ENCODE measurements around the gene NME3. TPM values are rescaled to one million over a fixed set of nuclear protein-coding genes. Genes with fewer than 3 reads are reported as not detected.

Gene NME3
- total and polyA plus RNA-seq, 3 donors from 2014 or later: 29.3 to 119 (median 100) TPM

DNA sequence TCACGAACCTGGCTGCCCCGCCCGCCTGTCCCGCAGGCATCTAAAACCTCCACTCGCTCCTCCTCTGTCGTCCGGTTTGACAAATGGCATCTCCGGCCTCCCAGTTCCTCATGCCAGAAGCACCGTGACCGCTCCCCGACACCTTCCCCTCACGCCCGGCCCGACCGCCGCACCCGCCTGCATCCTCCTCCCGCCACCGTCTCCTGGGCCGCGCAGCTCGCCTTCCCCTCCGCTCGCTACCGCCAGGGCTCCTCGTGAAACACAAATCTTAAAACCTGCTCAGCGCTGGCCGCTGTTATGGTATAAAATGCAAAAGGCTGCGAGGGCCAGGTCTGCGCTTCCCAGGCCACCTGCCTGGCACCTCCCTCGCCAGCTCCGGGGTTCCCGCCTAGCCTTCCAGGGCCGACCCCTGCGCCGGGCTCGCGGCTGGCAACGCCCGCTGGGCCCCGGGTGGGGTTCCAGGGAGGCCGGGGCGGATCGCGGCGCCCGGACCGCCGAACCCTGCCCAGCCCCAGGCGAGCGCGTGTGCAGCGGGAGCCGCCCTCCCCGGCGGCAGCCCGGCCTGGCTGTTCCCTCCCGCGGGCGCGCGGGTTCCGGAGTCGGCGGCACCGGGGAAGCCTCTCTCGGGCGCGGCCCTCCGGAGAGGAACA, 10.5 kb upstream of the NME3 start:
- Histone ChIP-seq H3K4me3 (peak overlapping the region; percentile 85 to 88), H3K4me1 (peaks cover 16% of the 10 kb centered on the region), H3K36me3 (ENCODE audit: low read depth, missing control alignments) (no peaks in the 10 kb centered on the region), H3K9me3 (no peaks in the 10 kb centered on the region), H3K27me3 (no peaks in the 10 kb centered on the region), H3K27ac (peak overlapping the region; percentile 25 to 84)
- intact Hi-C loops (cut with DNase I; ENCODE audit: low total_unique reads): no loop called here
- 1 to 3% methylated on average over 8 to 64 of the region's 70 CpGs for WGBS, 2 donors
- no peak for TF ChIP-seq POLR2A (IDR thresholded peaks at IDR 0.05)
- TF ChIP-seq, protein P1, sequence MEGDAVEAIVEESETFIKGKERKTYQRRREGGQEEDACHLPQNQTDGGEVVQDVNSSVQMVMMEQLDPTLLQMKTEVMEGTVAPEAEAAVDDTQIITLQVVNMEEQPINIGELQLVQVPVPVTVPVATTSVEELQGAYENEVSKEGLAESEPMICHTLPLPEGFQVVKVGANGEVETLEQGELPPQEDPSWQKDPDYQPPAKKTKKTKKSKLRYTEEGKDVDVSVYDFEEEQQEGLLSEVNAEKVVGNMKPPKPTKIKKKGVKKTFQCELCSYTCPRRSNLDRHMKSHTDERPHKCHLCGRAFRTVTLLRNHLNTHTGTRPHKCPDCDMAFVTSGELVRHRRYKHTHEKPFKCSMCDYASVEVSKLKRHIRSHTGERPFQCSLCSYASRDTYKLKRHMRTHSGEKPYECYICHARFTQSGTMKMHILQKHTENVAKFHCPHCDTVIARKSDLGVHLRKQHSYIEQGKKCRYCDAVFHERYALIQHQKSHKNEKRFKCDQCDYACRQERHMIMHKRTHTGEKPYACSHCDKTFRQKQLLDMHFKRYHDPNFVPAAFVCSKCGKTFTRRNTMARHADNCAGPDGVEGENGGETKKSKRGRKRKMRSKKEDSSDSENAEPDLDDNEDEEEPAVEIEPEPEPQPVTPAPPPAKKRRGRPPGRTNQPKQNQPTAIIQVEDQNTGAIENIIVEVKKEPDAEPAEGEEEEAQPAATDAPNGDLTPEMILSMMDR (IDR thresholded peaks at IDR 0.05): no peak
- no peak for DNase-seq

DNA sequence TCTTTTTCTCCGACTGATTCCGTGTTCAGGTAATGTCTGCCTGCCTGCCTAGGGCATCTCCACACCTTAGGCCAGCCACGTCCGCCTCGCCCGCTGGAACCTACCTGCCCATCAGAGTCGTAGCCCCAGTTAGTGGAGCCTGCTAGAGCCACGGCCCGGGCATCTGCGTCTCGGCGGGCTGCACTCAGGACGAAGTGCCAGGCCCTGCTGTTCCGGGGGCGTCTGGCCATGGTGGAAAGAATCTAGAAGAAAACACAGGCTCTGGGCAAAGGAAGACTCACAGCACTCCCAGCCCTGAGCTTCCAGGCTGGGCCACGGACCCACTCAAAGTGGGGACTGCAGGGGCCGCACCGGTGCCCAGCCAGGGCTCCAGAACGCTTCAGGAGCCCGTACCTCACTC, 9.9 kb upstream of the NME3 start:
- no peaks in the 10 kb centered on the region for H3K9me3 ChIP-seq
- peak overlapping the region; percentile 85 to 88 for H3K4me3 ChIP-seq
- DNase-seq: no peak
- intact Hi-C loops (cut with DNase I; ENCODE audit: low total_unique reads): no loop called here
- no peaks in the 10 kb centered on the region for H3K27me3 ChIP-seq
- TF ChIP-seq, protein P1 (IDR thresholded peaks at IDR 0.05): no peak
- no peak for TF ChIP-seq POLR2A (IDR thresholded peaks at IDR 0.05)
- WGBS, 2 donors: 43 to 54% methylated on average over 16 to 20 of the region's 20 CpGs
- H3K36me3 ChIP-seq (ENCODE audit: low read depth, missing control alignments): no peaks in the 10 kb centered on the region
- H3K27ac ChIP-seq: peak overlapping the region; percentile 25 to 84
- peaks cover 16% of the 10 kb centered on the region for H3K4me1 ChIP-seq

DNA sequence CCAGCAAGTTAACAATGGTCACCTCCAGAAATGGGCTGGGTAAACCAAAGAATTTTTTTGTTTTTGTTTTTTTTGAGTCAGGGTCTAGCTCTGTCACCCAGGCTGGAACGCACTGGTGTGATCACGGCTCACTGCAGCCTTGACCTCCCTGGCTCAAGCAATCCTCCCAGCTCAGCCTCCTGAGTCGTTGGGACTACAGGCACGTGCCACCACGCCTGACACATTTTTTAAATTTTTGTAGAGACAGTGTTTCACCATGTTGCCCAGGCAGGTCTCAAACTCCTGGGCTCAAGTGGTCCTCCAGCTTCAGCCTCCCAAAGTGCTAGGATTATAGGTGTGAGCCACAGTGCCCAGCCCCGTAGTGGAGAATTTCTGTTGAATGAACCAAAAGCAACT, 9.3 kb upstream of the NME3 start:
- Histone ChIP-seq H3K36me3 (ENCODE audit: low read depth, missing control alignments) (no peaks in the 10 kb centered on the region), H3K9me3 (no peaks in the 10 kb centered on the region), H3K27me3 (no peaks in the 10 kb centered on the region), H3K4me1 (peaks cover 16% of the 10 kb centered on the region), H3K4me3 (no peak overlapping the region), H3K27ac (no peak overlapping the region)
- intact Hi-C loops (cut with DNase I; ENCODE audit: low total_unique reads): no loop called here
- TF ChIP-seq, protein P1 (IDR thresholded peaks at IDR 0.05): no peak
- no peak for TF ChIP-seq POLR2A (IDR thresholded peaks at IDR 0.05)
- 59 to 64% methylated on average over 6 of the region's 6 CpGs for WGBS, 2 donors
- no peak for DNase-seq

DNA sequence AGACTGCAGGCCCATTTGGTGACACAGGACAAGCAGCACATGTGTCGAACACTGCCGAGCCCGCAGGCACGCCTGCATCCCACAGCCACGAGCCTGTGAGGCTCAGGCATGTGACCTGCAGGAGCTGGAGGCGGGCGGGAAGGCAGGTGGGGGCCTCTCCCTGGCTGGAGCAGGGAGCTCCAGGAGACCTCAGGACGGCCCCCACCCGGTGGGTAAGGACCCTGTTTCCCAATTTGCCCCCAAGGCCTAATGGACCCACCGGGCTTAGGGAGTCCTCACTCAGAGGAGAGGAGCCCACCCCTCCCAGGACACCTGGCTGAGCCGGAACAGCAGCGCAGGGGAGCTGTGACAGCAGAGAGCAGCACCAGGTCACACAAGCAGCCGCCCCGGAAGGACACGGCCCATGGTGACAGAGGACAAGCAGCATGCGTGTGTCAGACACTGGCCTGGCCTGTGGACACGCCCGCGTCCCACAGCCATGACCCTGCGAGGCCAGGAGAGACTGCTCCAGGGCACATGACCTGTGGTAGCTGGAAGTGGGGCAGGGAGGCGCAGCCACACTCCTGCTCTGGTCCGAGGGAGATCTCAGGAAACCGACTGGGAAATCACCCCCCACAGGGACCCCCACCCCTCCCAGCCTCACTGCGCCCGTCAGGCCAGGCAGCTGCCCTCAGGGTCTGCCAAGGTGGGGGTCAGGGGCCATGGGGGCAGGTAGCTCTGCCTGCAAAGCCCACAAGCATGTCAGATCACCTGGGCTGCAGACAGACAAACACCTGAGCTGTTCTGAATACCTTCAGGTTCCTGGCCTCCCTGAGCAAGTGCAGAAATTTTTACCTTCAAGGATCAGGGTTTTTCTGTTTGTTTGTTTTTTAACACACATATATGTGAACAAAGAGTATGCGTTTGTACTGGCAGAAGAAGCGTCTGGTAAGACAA, 8.7 kb upstream of the NME3 start:
- Histone ChIP-seq H3K9me3 (no peaks in the 10 kb centered on the region), H3K4me3 (no peak overlapping the region), H3K36me3 (ENCODE audit: low read depth, missing control alignments) (no peaks in the 10 kb centered on the region), H3K27me3 (no peaks in the 10 kb centered on the region), H3K4me1 (peaks cover 16% of the 10 kb centered on the region), H3K27ac (no peak overlapping the region)
- intact Hi-C loops (cut with DNase I; ENCODE audit: low total_unique reads): no loop called here
- TF ChIP-seq, protein P1 (IDR thresholded peaks at IDR 0.05): no peak
- no peak for TF ChIP-seq POLR2A (IDR thresholded peaks at IDR 0.05)
- 82 to 86% methylated on average over 5 to 27 of the region's 27 CpGs for WGBS, 2 donors
- no peak for DNase-seq

All from testis (tissue), 3 donors.